Right lobe of liver (tissue), 4 donors: Measurements from ENCODE around the gene GNAL.

Experiments
- POLR2A ChIP-seq: fragments of 450-650 bp; IDR thresholded peaks from one replicate; pipeline ENCODE4 v1.6.1; 2017; ENCODE audit warnings: antibody characterized with exemption, mild to moderate bottlenecking
- TF ChIP-seq, protein P1 (sequence below), 4 donors: fragments of 200-600 bp in 3 of 4; fragments of 450-650 bp in 1 of 4; IDR thresholded peaks; one replicate each; pipeline versions ENCODE4 v1.5.1 to v1.8.0; 2016 to 2022; ENCODE audit warnings: antibody characterized with exemption in 4 of 4, mild to moderate bottlenecking in 2 of 4
- donor health status: DM: no; HTN: no; CAD: no.
- donor health status: DM: no; HTN: no; CAD: no.
- donor health status: DM: no; HTN: yes; CAD: no.

DNA sequence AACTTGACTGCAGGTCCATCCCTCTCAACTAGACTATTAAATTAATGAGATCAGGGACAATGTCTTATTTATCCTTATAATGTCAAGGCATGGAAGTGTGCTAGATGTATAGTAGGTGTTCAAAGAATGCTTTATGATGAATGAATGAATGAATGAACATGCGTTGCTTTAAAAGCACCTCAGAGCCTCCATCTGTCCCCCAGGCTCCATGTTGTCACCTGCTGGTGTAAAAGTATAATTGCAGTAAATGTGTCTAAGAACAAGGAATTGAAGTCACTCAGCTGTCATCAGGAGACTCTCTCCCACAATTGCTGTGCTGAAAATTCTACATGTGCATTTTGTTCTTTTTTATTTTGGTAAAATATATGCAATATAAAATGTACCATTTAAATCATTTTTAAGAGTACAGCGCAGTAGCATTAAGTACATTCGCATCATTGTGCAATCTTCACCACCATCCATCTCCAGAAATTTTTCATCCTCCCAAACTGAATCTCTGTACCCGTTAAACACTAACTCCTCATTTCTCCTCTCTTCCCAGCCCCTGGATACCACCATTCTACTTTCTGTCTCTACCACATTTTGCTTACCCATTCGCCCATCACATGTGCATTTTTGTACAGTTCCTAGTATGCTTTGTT lies 52.6 kb downstream of the GNAL start:
- no peak for TF ChIP-seq POLR2A
- TF ChIP-seq, protein P1, sequence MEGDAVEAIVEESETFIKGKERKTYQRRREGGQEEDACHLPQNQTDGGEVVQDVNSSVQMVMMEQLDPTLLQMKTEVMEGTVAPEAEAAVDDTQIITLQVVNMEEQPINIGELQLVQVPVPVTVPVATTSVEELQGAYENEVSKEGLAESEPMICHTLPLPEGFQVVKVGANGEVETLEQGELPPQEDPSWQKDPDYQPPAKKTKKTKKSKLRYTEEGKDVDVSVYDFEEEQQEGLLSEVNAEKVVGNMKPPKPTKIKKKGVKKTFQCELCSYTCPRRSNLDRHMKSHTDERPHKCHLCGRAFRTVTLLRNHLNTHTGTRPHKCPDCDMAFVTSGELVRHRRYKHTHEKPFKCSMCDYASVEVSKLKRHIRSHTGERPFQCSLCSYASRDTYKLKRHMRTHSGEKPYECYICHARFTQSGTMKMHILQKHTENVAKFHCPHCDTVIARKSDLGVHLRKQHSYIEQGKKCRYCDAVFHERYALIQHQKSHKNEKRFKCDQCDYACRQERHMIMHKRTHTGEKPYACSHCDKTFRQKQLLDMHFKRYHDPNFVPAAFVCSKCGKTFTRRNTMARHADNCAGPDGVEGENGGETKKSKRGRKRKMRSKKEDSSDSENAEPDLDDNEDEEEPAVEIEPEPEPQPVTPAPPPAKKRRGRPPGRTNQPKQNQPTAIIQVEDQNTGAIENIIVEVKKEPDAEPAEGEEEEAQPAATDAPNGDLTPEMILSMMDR (IDR thresholded peaks at IDR 0.05): peak; percentile 40 to 48 (median 44)
